GM20000 (cell line): ENCODE data around the gene CENPI.
"Not testable (repeated sequence)": the region's sequence is repeated elsewhere in the genome, so short reads cannot be mapped to it uniquely, and the experiment has no call there.

ENCODE experiments used
- DNase-seq: peaks from one replicate; pipeline ENCODE4 v3.0.0; 2012; ENCODE audit warnings: low spot score
- CTCF ChIP-seq: IDR thresholded peaks from 2 replicates; pipeline ENCODE4 v1.5.1; 2012; ENCODE audit warnings: mild to moderate bottlenecking, control low read depth; ENCODE audit errors: extremely low read depth, missing control alignments

The CENPI gene

GRCh38 chrX:101097546-101098453 lies at the start of gene CENPI:
Gene CENPI (plus strand): TSS chrX:101098204. CDS start chrX:101101071, 2,867 bp downstream.
- peak; percentile 90 for DNase-seq
- no peak for TF ChIP-seq CTCF

- no peak for TF ChIP-seq CTCF
- peak; percentile 4 for DNase-seq
Measured at GRCh38 chrX:101051153-101051548, 46.9 kb upstream of the CENPI start.

GRCh38 chrX:101051549-101052302 lies 46.3 kb upstream of the CENPI start, which contains the start of gene TRMT2B:
Gene TRMT2B (minus strand): TSS chrX:101052111. CDS start chrX:101042289, 9,822 bp downstream.
- peak; percentile 68 for DNase-seq
- TF ChIP-seq CTCF: no peak

- DNase-seq: not testable (repeated sequence)
Measured at GRCh38 chrX:101056551-101056950, 41.5 kb upstream of the CENPI start.

- no peak for TF ChIP-seq CTCF
- peak; percentile 34 for DNase-seq
Measured at GRCh38 chrX:101057093-101057714, 40.8 kb upstream of the CENPI start.

GRCh38 chrX:101062176-101062575 lies 35.8 kb upstream of the CENPI start:
- TF ChIP-seq CTCF: no peak
- no peak for DNase-seq

- DNase-seq: no peak
- TF ChIP-seq CTCF: no peak
Measured at GRCh38 chrX:101071582-101071981, 26.4 kb upstream of the CENPI start.
